ENCODE results near the gene AGFG1. TPM values are rescaled to one million over a fixed set of nuclear protein-coding genes. Genes with fewer than 3 reads are reported as not detected.
A peak's percentile ranks its signal among the peaks of the same experiment; 100 is the strongest.

Gene AGFG1
- total and polyA plus RNA-seq, 2 experiments from 2014 or later = 34.0 to 39.0 TPM

- Histone ChIP-seq H3K9me3 (ENCODE audit: low read depth) (no peaks in the 10 kb centered on the region), H3K36me3 (no peaks in the 10 kb centered on the region), H3K4me3 (no peak overlapping the region), H3K4me1 (ENCODE audit: low read depth) (peaks cover 9% of the 10 kb centered on the region), H3K27me3 (no peaks in the 10 kb centered on the region), H3K27ac (no peak overlapping the region)
- DNase-seq (ENCODE audit: low read depth in 1 of 2, low spot score in 1 of 2) = no peak
- no peak for TF ChIP-seq CTCF (IDR thresholded peaks at IDR 0.05; ENCODE audit: low read depth, low read length)
Measured at GRCh38 chr2:227474410-227474809, 2.5 kb downstream of the AGFG1 start.

- DNase-seq (ENCODE audit: low read depth in 1 of 2, low spot score in 1 of 2) = peak in 1 of 2 donors; percentile 37
- H3K4me1 ChIP-seq (ENCODE audit: low read depth) = peaks cover 23% of the 10 kb centered on the region
- H3K27ac ChIP-seq = no peak overlapping the region
- H3K9me3 ChIP-seq (ENCODE audit: low read depth) = no peaks in the 10 kb centered on the region
- no peak for TF ChIP-seq CTCF (IDR thresholded peaks at IDR 0.05; ENCODE audit: low read depth, low read length)
- no peaks in the 10 kb centered on the region for H3K36me3 ChIP-seq
- H3K27me3 ChIP-seq = no peaks in the 10 kb centered on the region
- no peak overlapping the region for H3K4me3 ChIP-seq
Measured at GRCh38 chr2:227477291-227477690, 5.3 kb downstream of the AGFG1 start.

GRCh38 chr2:227479865-227480475, 8.0 kb downstream of the AGFG1 start:
- Histone ChIP-seq H3K4me3 (no peak overlapping the region), H3K27ac (peak overlapping the region; percentile 32), H3K4me1 (ENCODE audit: low read depth) (peaks cover 15% of the 10 kb centered on the region), H3K9me3 (ENCODE audit: low read depth) (no peaks in the 10 kb centered on the region), H3K36me3 (no peaks in the 10 kb centered on the region), H3K27me3 (no peaks in the 10 kb centered on the region)
- peak; percentile 52 for TF ChIP-seq CTCF (IDR thresholded peaks at IDR 0.05; ENCODE audit: low read depth, low read length)
- peak in 1 of 2 donors; percentile 83 for DNase-seq (ENCODE audit: low read depth in 1 of 2, low spot score in 1 of 2)

- no peaks in the 10 kb centered on the region for H3K36me3 ChIP-seq
- H3K4me1 ChIP-seq (ENCODE audit: low read depth) = peaks cover 15% of the 10 kb centered on the region
- DNase-seq (ENCODE audit: low read depth in 1 of 2, low spot score in 1 of 2) = no peak
- H3K4me3 ChIP-seq = no peak overlapping the region
- no peak overlapping the region for H3K27ac ChIP-seq
- no peaks in the 10 kb centered on the region for H3K9me3 ChIP-seq (ENCODE audit: low read depth)
- TF ChIP-seq CTCF (IDR thresholded peaks at IDR 0.05; ENCODE audit: low read depth, low read length) = no peak
- no peaks in the 10 kb centered on the region for H3K27me3 ChIP-seq
Measured at GRCh38 chr2:227480528-227480927, 8.6 kb downstream of the AGFG1 start.

GRCh38 chr2:227482638-227483340, 10.8 kb downstream of the AGFG1 start:
- DNase-seq (ENCODE audit: low read depth in 1 of 2, low spot score in 1 of 2) = no peak
- Histone ChIP-seq H3K36me3 (no peaks in the 10 kb centered on the region), H3K4me3 (no peak overlapping the region), H3K27ac (no peak overlapping the region), H3K27me3 (no peaks in the 10 kb centered on the region), H3K4me1 (ENCODE audit: low read depth) (peaks cover 15% of the 10 kb centered on the region), H3K9me3 (ENCODE audit: low read depth) (no peaks in the 10 kb centered on the region)
- TF ChIP-seq CTCF (IDR thresholded peaks at IDR 0.05; ENCODE audit: low read depth, low read length) = no peak
